Sigmoid colon (tissue), 7 donors: Measurements from ENCODE around the gene FARSA. TPM values are rescaled to one million over a fixed set of nuclear protein-coding genes. Genes with fewer than 3 reads are reported as not detected.
A peak's percentile ranks its signal among the peaks of the same experiment; 100 is the strongest.

ENCODE experiments used
- DNase-seq: peaks from one replicate; pipeline ENCODE4 v3.0.0-alpha.2; 2019
- H3K27ac ChIP-seq, 4 donors: fragments of 200-600 bp; sonication (generic); one replicate each; pipeline ENCODE4 v1.5.1; 2016 to 2019; ENCODE audit warnings: mild to moderate bottlenecking in 1 of 4
- H3K27me3 ChIP-seq, 3 donors: fragments of 200-600 bp; sonication (generic); one replicate each; pipeline ENCODE4 v1.5.1; 2019; ENCODE audit warnings: mild to moderate bottlenecking in 1 of 3
- H3K36me3 ChIP-seq, 4 donors: fragments of 200-600 bp; sonication (generic); one replicate each; pipeline ENCODE4 v1.5.1; 2016 to 2019
- H3K4me1 ChIP-seq, 4 donors: fragments of 200-600 bp; sonication (generic); one replicate each; pipeline ENCODE4 v1.5.1; 2017 to 2019
- H3K4me3 ChIP-seq, 4 donors: fragments of 200-600 bp; sonication (generic); one replicate each; pipeline ENCODE4 v1.5.1; 2017 to 2019; ENCODE audit warnings: mild to moderate bottlenecking in 2 of 4, moderate library complexity in 1 of 4
- H3K9me3 ChIP-seq, 4 donors: fragments of 200-600 bp in 3 of 4; sonication (generic) in 3 of 4; one replicate each; pipeline versions ENCODE4 v1.5.1 to v1.6.1; 2013 to 2019
- EP300 ChIP-seq, 4 donors: sonication (generic); formaldehyde crosslinking; IDR thresholded peaks; one replicate each; pipeline ENCODE4 v1.6.1; 2017; ENCODE audit warnings: antibody characterized with exemption in 4 of 4
- POLR2A ChIP-seq, 2 donors: fragments of 450-650 bp; IDR thresholded peaks; one replicate each; pipeline ENCODE4 v1.6.1; 2016; ENCODE audit warnings: antibody characterized with exemption in 2 of 2, mild to moderate bottlenecking in 2 of 2, moderate library complexity in 2 of 2
- POLR2AphosphoS5 ChIP-seq, 4 donors: sonication (generic); formaldehyde crosslinking; IDR thresholded peaks; one replicate each; pipeline ENCODE4 v1.6.1; 2017; ENCODE audit warnings: antibody characterized with exemption in 4 of 4
- WGBS, 2 donors: extraction: QIAGEN DNeasy Blood & Tissue Kit; methylation state at CpG; one replicate each; pipeline ENCODE4 v1.1.7; 2013; 5-methylcytosine and 5-hydroxymethylcytosine counted together
- intact Hi-C: fragments of 100-400 bp; cut with DNase I; formaldehyde crosslinking; loops from one replicate; pipeline ENCODE4 v1.15.1; 2023
- polyA plus RNA-seq, 3 donors: library from polyadenylated mRNA; stranded (reverse); fragments of 200-250 nt; gene quantifications; one replicate each; pipeline ENCODE4 v1.2.3, GENCODE V29; 2013
- small RNA-seq, 3 donors: library from RNA; depleted of rRNA; stranded (forward); fragments of <200 nt; gene quantifications; one replicate each; pipeline ENCODE3, GENCODE V24; 2016
- total RNA-seq, 4 donors: library from RNA; depleted of rRNA; stranded (reverse); fragments of >200 nt; gene quantifications; one replicate each; pipeline ENCODE4 v1.1.0, GENCODE V29; 2016
- TF ChIP-seq, protein P1 (sequence below), 4 experiments: fragments of 450-650 bp in 3 of 4; fragments of 200-600 bp in 1 of 4; IDR thresholded peaks; one replicate each; pipeline ENCODE4 v1.5.1; 2016 to 2019; ENCODE audit warnings: antibody characterized with exemption in 4 of 4, mild to moderate bottlenecking in 3 of 4, moderate library complexity in 2 of 4
- donor health status: healthy with polysubstance abuse.
- donor health status: Bipolar disorder and iron deficiency.
- donor health status: healthy.

FARSA gene
- total and polyA plus RNA-seq, 7 donors, result 21.4 to 86.8 (median 31.6) TPM

DNA sequence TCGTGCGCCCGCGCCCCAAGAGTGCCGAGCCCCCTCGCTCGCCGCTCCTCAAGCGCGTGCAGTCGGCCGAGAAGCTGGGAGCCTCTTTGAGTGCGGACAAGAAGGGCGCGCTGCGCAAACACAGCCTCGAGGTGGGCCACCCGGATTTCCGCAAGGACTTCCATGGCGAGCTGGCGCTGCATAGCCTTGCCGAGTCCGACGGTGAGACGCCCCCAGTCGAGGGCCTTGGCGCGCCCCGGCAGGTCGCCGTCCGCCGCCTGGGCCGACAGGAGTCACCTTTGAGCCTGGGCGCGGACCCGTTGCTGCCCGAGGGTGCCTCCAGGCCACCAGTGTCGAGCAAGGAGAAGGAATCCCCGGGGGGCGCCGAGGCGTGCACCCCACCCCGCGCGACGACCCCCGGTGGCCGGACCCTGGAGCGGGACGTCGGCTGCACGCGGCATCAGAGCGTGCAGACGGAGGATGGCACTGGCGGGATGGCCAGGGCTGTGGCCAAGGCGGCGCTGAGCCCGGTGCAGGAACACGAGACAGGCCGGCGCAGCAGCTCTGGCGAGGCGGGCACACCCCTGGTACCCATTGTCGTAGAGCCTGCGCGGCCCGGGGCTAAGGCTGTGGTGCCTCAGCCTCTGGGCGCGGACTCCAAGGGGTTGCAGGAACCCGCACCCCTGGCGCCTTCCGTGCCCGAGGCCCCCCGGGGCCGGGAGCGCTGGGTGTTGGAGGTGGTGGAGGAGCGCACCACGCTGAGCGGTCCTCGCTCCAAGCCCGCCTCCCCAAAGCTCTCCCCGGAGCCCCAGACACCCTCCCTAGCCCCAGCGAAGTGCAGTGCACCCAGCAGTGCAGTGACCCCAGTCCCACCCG is 59.4 kb downstream of the FARSA start:
- H3K27ac ChIP-seq, result no peak overlapping the region

DNA sequence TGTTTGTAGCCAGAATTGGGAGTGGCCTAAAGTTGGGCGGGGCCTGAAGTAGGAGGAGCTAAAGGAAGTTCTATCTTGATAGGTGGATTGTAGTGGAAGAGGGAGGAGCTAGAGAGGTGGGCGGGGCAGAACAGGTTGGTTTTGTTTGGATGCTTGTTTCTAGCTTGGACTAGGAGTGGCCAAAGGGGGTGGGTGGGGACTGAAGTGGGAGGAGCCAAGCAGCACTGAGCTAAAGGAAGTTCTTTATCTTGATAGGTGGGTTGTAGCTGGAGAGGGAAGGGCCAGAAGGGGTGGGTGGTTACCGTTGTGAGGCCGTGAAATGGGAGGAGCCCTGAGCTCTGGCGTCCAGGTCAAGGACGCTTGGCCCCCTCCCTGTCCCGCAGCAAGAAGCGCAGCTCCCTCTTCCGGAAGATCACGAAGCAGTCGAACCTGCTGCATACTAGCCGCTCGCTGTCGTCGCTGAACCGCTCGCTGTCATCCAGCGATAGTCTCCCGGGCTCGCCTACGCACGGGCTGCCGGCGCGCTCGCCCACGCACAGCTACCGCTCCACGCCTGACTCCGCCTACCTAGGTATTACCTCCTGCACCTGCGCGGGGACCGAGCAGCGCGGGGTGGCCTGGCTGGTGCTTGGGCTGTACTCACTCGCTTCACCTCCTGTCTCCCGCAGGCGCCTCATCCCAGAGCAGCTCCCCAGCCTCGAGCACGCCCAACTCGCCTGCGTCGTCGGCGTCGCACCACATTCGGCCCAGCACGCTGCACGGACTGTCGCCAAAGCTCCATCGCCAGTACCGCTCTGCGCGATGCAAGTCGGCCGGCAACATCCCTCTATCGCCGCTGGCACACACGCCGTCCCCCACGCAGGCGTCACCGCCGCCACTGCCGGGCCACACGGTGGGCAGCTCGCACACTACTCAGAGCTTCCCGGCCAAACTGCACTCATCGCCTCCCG is 60.3 kb downstream of the FARSA start:
- no peaks in the 10 kb centered on the region for H3K4me1 ChIP-seq
- peak overlapping the region in 1 of 4 donors; percentile 14 for H3K4me3 ChIP-seq
- no peak overlapping the region for H3K27ac ChIP-seq
- WGBS, 2 donors, result 41 to 63% methylated on average over 70 of the region's 70 CpGs
- intact Hi-C loops, result no loop called here
- no peak for TF ChIP-seq POLR2AphosphoS5 (IDR thresholded peaks at IDR 0.05)
- TF ChIP-seq EP300 (IDR thresholded peaks at IDR 0.05), result no peak
- no peak for TF ChIP-seq POLR2A (IDR thresholded peaks at IDR 0.05)
- TF ChIP-seq, protein P1, sequence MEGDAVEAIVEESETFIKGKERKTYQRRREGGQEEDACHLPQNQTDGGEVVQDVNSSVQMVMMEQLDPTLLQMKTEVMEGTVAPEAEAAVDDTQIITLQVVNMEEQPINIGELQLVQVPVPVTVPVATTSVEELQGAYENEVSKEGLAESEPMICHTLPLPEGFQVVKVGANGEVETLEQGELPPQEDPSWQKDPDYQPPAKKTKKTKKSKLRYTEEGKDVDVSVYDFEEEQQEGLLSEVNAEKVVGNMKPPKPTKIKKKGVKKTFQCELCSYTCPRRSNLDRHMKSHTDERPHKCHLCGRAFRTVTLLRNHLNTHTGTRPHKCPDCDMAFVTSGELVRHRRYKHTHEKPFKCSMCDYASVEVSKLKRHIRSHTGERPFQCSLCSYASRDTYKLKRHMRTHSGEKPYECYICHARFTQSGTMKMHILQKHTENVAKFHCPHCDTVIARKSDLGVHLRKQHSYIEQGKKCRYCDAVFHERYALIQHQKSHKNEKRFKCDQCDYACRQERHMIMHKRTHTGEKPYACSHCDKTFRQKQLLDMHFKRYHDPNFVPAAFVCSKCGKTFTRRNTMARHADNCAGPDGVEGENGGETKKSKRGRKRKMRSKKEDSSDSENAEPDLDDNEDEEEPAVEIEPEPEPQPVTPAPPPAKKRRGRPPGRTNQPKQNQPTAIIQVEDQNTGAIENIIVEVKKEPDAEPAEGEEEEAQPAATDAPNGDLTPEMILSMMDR (IDR thresholded peaks at IDR 0.05), result no peak
- peaks cover 0 to 39% (median 15%) of the 10 kb centered on the region in 4 donors for H3K36me3 ChIP-seq
- H3K27me3 ChIP-seq, result peaks cover 0 to 6% (median 3%) of the 10 kb centered on the region in 3 donors
- no peak for DNase-seq
- no peaks in the 10 kb centered on the region for H3K9me3 ChIP-seq

More for the DNA sequence above, 59.4 kb downstream of the FARSA start:
- no peaks in the 10 kb centered on the region for H3K27me3 ChIP-seq
- no peaks in the 10 kb centered on the region for H3K9me3 ChIP-seq
- H3K4me3 ChIP-seq, result no peak overlapping the region
- intact Hi-C loops, result no loop called here
- DNase-seq, result no peak
- no peaks in the 10 kb centered on the region for H3K4me1 ChIP-seq
- H3K36me3 ChIP-seq, result peaks cover 0 to 45% (median 19%) of the 10 kb centered on the region in 4 donors
- TF ChIP-seq POLR2A (IDR thresholded peaks at IDR 0.05), result no peak
- WGBS, 2 donors, result 79 to 86% methylated on average over 86 of the region's 86 CpGs

Small RNA genes lying within 50 kb of the gene (small RNA-seq; reads per million reads assigned to genes)
- gene MIR5695 (0 to 0.42 (median 0) reads per million in 3 donors), gene MIR6515 (0 to 0.30 (median 0) reads per million in 3 donors)

Other genes with a start within 250 kb of the FARSA start
- not detected for gene GNG14, start 245.7 kb downstream of the FARSA start, total RNA-seq
- gene GNG14, start 245.7 kb downstream of the FARSA start, polyA plus RNA-seq, result not detected
- 1 to 10 TPM; 3.6 to 6.4 (median 4.5) TPM for gene FBXW9, start 237.1 kb downstream of the FARSA start, total RNA-seq
- 10 to 100 TPM in 1 of 3 donors, 1 to 10 TPM in 2; 6.2 to 10.8 (median 7.8) TPM for gene FBXW9, start 237.1 kb downstream of the FARSA start, polyA plus RNA-seq
- 10 to 100 TPM; 54.2 to 92.2 (median 60.5) TPM for gene TNPO2, start 209.8 kb downstream of the FARSA start, total RNA-seq
- gene TNPO2, start 209.8 kb downstream of the FARSA start, polyA plus RNA-seq, result 10 to 100 TPM in 2 of 3 donors, 1 to 10 TPM in 1; 9.5 to 47.2 (median 12.0) TPM
- 100 to 1,000 TPM; 443 to 505 (median 475) TPM for gene TRIR, start 199.0 kb downstream of the FARSA start, total RNA-seq
- gene TRIR, start 199.0 kb downstream of the FARSA start, polyA plus RNA-seq, result 100 to 1,000 TPM; 261 to 324 (median 321) TPM
- gene GET3, start 196.2 kb downstream of the FARSA start, total RNA-seq, result 10 to 100 TPM; 34.6 to 59.4 (median 44.5) TPM
- 100 to 1,000 TPM in 1 of 3 donors, 10 to 100 TPM in 2; 85.8 to 121 (median 98.5) TPM for gene GET3, start 196.2 kb downstream of the FARSA start, polyA plus RNA-seq
- gene BEST2, start 181.9 kb downstream of the FARSA start, total RNA-seq, result under 1 TPM in 1 of 4 donors, not detected in 3; 0.36 TPM
- gene BEST2, start 181.9 kb downstream of the FARSA start, polyA plus RNA-seq, result 10 to 100 TPM; 44.4 to 50.0 (median 45.8) TPM
- 10 to 100 TPM; 10.2 to 37.9 (median 12.7) TPM for gene HOOK2, start 158.2 kb downstream of the FARSA start, total RNA-seq
- 10 to 100 TPM; 36.0 to 80.4 (median 42.1) TPM for gene HOOK2, start 158.2 kb downstream of the FARSA start, polyA plus RNA-seq
- gene JUNB, start 142.2 kb downstream of the FARSA start, total RNA-seq, result 1,000 to 10,000 TPM in 1 of 4 donors, 100 to 1,000 TPM in 3; 125 to 1,252 (median 504) TPM
- gene JUNB, start 142.2 kb downstream of the FARSA start, polyA plus RNA-seq, result 100 to 1,000 TPM in 2 of 3 donors, 10 to 100 TPM in 1; 91.6 to 289 (median 249) TPM
- 100 to 1,000 TPM; 248 to 312 (median 264) TPM for gene PRDX2, start 131.9 kb downstream of the FARSA start, total RNA-seq
- gene PRDX2, start 131.9 kb downstream of the FARSA start, polyA plus RNA-seq, result 100 to 1,000 TPM; 277 to 379 (median 284) TPM
- not detected for gene THSD8, start 131.6 kb downstream of the FARSA start, total RNA-seq
- 1 to 10 TPM in 2 of 3 donors, not detected in 1; 2.5 to 2.8 TPM for gene THSD8, start 131.6 kb downstream of the FARSA start, polyA plus RNA-seq
- 1 to 10 TPM; 1.9 to 3.7 (median 3.0) TPM for gene RNASEH2A, start 127.1 kb downstream of the FARSA start, total RNA-seq
- 10 to 100 TPM in 1 of 3 donors, 1 to 10 TPM in 2; 6.2 to 22.1 (median 7.2) TPM for gene RNASEH2A, start 127.1 kb downstream of the FARSA start, polyA plus RNA-seq
- 1 to 10 TPM in 1 of 4 donors, under 1 TPM in 1, not detected in 2; 0.82 to 1.8 TPM for gene RTBDN, start 99.1 kb downstream of the FARSA start, total RNA-seq
- gene RTBDN, start 99.1 kb downstream of the FARSA start, polyA plus RNA-seq, result under 1 TPM in 1 of 3 donors, not detected in 2; 0.83 TPM
- gene MAST1, start 95.2 kb downstream of the FARSA start, total RNA-seq, result 1 to 10 TPM in 1 of 4 donors, under 1 TPM in 3; 0.49 to 3.3 (median 0.76) TPM
- 1 to 10 TPM; 1.2 to 2.6 (median 1.8) TPM for gene MAST1, start 95.2 kb downstream of the FARSA start, polyA plus RNA-seq
- 10 to 100 TPM; 28.6 to 45.1 (median 32.1) TPM for gene DNASE2, start 52.3 kb downstream of the FARSA start, total RNA-seq
- gene DNASE2, start 52.3 kb downstream of the FARSA start, polyA plus RNA-seq, result 10 to 100 TPM; 11.4 to 45.4 (median 24.5) TPM
- not detected for gene KLF1, start 46.5 kb downstream of the FARSA start, total RNA-seq
- under 1 TPM in 1 of 3 donors, not detected in 2; 0.10 TPM for gene KLF1, start 46.5 kb downstream of the FARSA start, polyA plus RNA-seq
- 10 to 100 TPM; 24.7 to 85.0 (median 34.8) TPM for gene GCDH, start 42.6 kb downstream of the FARSA start, total RNA-seq
- 10 to 100 TPM; 10.8 to 40.0 (median 21.3) TPM for gene GCDH, start 42.6 kb downstream of the FARSA start, polyA plus RNA-seq
- gene SYCE2, start 14.4 kb downstream of the FARSA start, total RNA-seq, result not detected
- gene SYCE2, start 14.4 kb downstream of the FARSA start, polyA plus RNA-seq, result under 1 TPM in 1 of 3 donors, not detected in 2; 0.17 TPM
- gene CALR, start 4.9 kb upstream of the FARSA start, total RNA-seq, result 100 to 1,000 TPM; 147 to 260 (median 208) TPM
- gene CALR, start 4.9 kb upstream of the FARSA start, polyA plus RNA-seq, result 100 to 1,000 TPM in 2 of 3 donors, 10 to 100 TPM in 1; 70.3 to 717 (median 168) TPM
- gene RAD23A, start 12.2 kb upstream of the FARSA start, total RNA-seq, result 100 to 1,000 TPM in 3 of 4 donors, 10 to 100 TPM in 1; 98.8 to 133 (median 117) TPM
- gene RAD23A, start 12.2 kb upstream of the FARSA start, polyA plus RNA-seq, result 10 to 100 TPM; 58.7 to 99.3 (median 70.9) TPM
- gene GADD45GIP1, start 23.5 kb upstream of the FARSA start, total RNA-seq, result 10 to 100 TPM; 36.0 to 65.8 (median 53.5) TPM
- 10 to 100 TPM; 23.6 to 32.1 (median 28.2) TPM for gene GADD45GIP1, start 23.5 kb upstream of the FARSA start, polyA plus RNA-seq
- gene DAND5, start 35.9 kb upstream of the FARSA start, total RNA-seq, result 1 to 10 TPM; 1.2 to 2.0 (median 1.7) TPM
- gene DAND5, start 35.9 kb upstream of the FARSA start, polyA plus RNA-seq, result under 1 TPM in 1 of 3 donors, not detected in 2; 0.13 TPM
- gene NFIX, start 61.8 kb upstream of the FARSA start, total RNA-seq, result 100 to 1,000 TPM in 1 of 4 donors, 10 to 100 TPM in 3; 44.1 to 104 (median 58.5) TPM
- 10 to 100 TPM; 10.6 to 28.2 (median 22.2) TPM for gene NFIX, start 61.8 kb upstream of the FARSA start, polyA plus RNA-seq
- gene LYL1, start 169.1 kb upstream of the FARSA start, total RNA-seq, result 10 to 100 TPM; 13.0 to 17.8 (median 15.2) TPM
- gene LYL1, start 169.1 kb upstream of the FARSA start, polyA plus RNA-seq, result 10 to 100 TPM in 1 of 3 donors, 1 to 10 TPM in 2; 3.0 to 18.4 (median 3.7) TPM
- 10 to 100 TPM; 17.4 to 25.8 (median 21.9) TPM for gene TRMT1, start 183.0 kb upstream of the FARSA start, total RNA-seq
- gene TRMT1, start 183.0 kb upstream of the FARSA start, polyA plus RNA-seq, result 10 to 100 TPM in 2 of 3 donors, 1 to 10 TPM in 1; 6.7 to 48.6 (median 10.2) TPM
- 10 to 100 TPM in 3 of 4 donors, 1 to 10 TPM in 1; 8.1 to 20.5 (median 17.3) TPM for gene NACC1, start 184.6 kb upstream of the FARSA start, total RNA-seq
- gene NACC1, start 184.6 kb upstream of the FARSA start, polyA plus RNA-seq, result 10 to 100 TPM; 15.0 to 67.2 (median 26.4) TPM
- 10 to 100 TPM; 65.3 to 87.0 (median 76.8) TPM for gene STX10, start 216.7 kb upstream of the FARSA start, total RNA-seq
- 100 to 1,000 TPM in 1 of 3 donors, 10 to 100 TPM in 2; 63.1 to 127 (median 64.0) TPM for gene STX10, start 216.7 kb upstream of the FARSA start, polyA plus RNA-seq
- gene IER2, start 216.7 kb upstream of the FARSA start, total RNA-seq, result 100 to 1,000 TPM in 2 of 4 donors, 10 to 100 TPM in 2; 30.3 to 215 (median 85.6) TPM
- gene IER2, start 216.7 kb upstream of the FARSA start, polyA plus RNA-seq, result 100 to 1,000 TPM in 2 of 3 donors, 10 to 100 TPM in 1; 62.9 to 163 (median 138) TPM